K562 (cell line): Measurements from ENCODE around the gene SLC35G2. TPM values are rescaled to one million over a fixed set of nuclear protein-coding genes. Genes with fewer than 3 reads are reported as not detected.

Source experiments
- ADNP ChIP-seq: fragments of 200-800 bp; sonication (Bioruptor generic); IDR thresholded peaks from 2 replicates; pipeline ENCODE4 v1.6.1; 2016; ENCODE audit warnings: missing genetic modification characterization, missing compliant biosample characterization
- FOSL1 ChIP-seq: fragments of 200-800 bp; sonication (Bioruptor generic); conservative IDR thresholded peaks from 2 replicates; pipeline ENCODE4 v1.6.1; 2016; ENCODE audit warnings: missing genetic modification characterization, missing compliant biosample characterization
- RBFOX2 ChIP-seq: fragments of 200-400 bp; formaldehyde crosslinking; IDR thresholded peaks from 2 replicates; pipeline ENCODE4 v1.6.1; 2017; ENCODE audit warnings: low read depth, mild to moderate bottlenecking, low read length, moderate library complexity
- TBP ChIP-seq: optimal IDR thresholded peaks from 2 replicates; pipeline ENCODE3; 2011; ENCODE audit warnings: low read depth, low read length, improper control_type of control experiment
- YY1 ChIP-seq, 3 experiments: IDR thresholded peaks; 2 replicates each; pipeline ENCODE4 v1.6.1; 2011; ENCODE audit warnings: low read length in 2 of 3, mild to moderate bottlenecking in 2 of 3, moderate library complexity in 2 of 3, borderline replicate concordance in 1 of 3, control low read depth in 1 of 3, low read depth in 1 of 3; ENCODE audit not compliant: insufficient read depth in 3 of 3, insufficient replicate concordance in 2 of 3, control insufficient read depth in 1 of 3, insufficient read length in 1 of 3; ENCODE audit errors: extremely low read depth in 1 of 3
- ZBTB8A ChIP-seq: fragments of 450-650 bp; IDR thresholded peaks from 2 replicates; pipeline ENCODE4 v1.6.1; 2018; ENCODE audit warnings: mild to moderate bottlenecking, moderate library complexity; ENCODE audit not compliant: partially characterized antibody
- polyA plus RNA-seq, 8 experiments: library from polyadenylated mRNA; depleted of rRNA in 4 of 8; stranded (reverse) in 5 of 8; unstranded in 3 of 8; fragments of >200 nt; fragmentation: Nextera tagmentation in 2 of 8; fragmentation: Illumina TruSeq in 1 of 8; extraction: Ambion mirVana in 2 of 8; extraction: Trizol in 1 of 8; gene quantifications; 2 replicates each; pipeline versions ENCODE4 v1.2.1 to v1.2.3, GENCODE V29; 2011 to 2014; ENCODE audit warnings: inconsistent platforms in 1 of 8, missing spikeins in 1 of 8
- total RNA-seq, 7 experiments: library from RNA; depleted of rRNA in 6 of 7; stranded (reverse); fragments of >200 nt in 6 of 7; fragmentation: Illumina TruSeq in 2 of 7; extraction: Trizol in 2 of 7; gene quantifications; 2 replicates each; pipeline versions ENCODE4 v1.2.1 to v1.2.3, GENCODE V29; 2011 to 2021; ENCODE audit warnings: low replicate concordance in 1 of 7
- TF ChIP-seq, protein P1 (sequence below): fragments of 450-650 bp; IDR thresholded peaks from 2 replicates; pipeline ENCODE4 v1.6.1; 2016; ENCODE audit warnings: mild to moderate bottlenecking, moderate library complexity
- TF ChIP-seq, protein P2 (sequence below): fragments of 250-450 bp; sonication (Bioruptor Pico); IDR thresholded peaks from 2 replicates; pipeline ENCODE4 v1.8.0; 2022; ENCODE audit warnings: inconsistent platforms

The SLC35G2 gene
- total and polyA plus RNA-seq, 9 of the 15 experiments (the other 6 are each of a cell fraction or from before 2014, with no cell fraction given): 2.6 to 5.9 (median 3.2) TPM

GRCh38 chr3:136819392-136819730 lies 435 bp downstream of the SLC35G2 start (continued):
- TF ChIP-seq, protein P1, sequence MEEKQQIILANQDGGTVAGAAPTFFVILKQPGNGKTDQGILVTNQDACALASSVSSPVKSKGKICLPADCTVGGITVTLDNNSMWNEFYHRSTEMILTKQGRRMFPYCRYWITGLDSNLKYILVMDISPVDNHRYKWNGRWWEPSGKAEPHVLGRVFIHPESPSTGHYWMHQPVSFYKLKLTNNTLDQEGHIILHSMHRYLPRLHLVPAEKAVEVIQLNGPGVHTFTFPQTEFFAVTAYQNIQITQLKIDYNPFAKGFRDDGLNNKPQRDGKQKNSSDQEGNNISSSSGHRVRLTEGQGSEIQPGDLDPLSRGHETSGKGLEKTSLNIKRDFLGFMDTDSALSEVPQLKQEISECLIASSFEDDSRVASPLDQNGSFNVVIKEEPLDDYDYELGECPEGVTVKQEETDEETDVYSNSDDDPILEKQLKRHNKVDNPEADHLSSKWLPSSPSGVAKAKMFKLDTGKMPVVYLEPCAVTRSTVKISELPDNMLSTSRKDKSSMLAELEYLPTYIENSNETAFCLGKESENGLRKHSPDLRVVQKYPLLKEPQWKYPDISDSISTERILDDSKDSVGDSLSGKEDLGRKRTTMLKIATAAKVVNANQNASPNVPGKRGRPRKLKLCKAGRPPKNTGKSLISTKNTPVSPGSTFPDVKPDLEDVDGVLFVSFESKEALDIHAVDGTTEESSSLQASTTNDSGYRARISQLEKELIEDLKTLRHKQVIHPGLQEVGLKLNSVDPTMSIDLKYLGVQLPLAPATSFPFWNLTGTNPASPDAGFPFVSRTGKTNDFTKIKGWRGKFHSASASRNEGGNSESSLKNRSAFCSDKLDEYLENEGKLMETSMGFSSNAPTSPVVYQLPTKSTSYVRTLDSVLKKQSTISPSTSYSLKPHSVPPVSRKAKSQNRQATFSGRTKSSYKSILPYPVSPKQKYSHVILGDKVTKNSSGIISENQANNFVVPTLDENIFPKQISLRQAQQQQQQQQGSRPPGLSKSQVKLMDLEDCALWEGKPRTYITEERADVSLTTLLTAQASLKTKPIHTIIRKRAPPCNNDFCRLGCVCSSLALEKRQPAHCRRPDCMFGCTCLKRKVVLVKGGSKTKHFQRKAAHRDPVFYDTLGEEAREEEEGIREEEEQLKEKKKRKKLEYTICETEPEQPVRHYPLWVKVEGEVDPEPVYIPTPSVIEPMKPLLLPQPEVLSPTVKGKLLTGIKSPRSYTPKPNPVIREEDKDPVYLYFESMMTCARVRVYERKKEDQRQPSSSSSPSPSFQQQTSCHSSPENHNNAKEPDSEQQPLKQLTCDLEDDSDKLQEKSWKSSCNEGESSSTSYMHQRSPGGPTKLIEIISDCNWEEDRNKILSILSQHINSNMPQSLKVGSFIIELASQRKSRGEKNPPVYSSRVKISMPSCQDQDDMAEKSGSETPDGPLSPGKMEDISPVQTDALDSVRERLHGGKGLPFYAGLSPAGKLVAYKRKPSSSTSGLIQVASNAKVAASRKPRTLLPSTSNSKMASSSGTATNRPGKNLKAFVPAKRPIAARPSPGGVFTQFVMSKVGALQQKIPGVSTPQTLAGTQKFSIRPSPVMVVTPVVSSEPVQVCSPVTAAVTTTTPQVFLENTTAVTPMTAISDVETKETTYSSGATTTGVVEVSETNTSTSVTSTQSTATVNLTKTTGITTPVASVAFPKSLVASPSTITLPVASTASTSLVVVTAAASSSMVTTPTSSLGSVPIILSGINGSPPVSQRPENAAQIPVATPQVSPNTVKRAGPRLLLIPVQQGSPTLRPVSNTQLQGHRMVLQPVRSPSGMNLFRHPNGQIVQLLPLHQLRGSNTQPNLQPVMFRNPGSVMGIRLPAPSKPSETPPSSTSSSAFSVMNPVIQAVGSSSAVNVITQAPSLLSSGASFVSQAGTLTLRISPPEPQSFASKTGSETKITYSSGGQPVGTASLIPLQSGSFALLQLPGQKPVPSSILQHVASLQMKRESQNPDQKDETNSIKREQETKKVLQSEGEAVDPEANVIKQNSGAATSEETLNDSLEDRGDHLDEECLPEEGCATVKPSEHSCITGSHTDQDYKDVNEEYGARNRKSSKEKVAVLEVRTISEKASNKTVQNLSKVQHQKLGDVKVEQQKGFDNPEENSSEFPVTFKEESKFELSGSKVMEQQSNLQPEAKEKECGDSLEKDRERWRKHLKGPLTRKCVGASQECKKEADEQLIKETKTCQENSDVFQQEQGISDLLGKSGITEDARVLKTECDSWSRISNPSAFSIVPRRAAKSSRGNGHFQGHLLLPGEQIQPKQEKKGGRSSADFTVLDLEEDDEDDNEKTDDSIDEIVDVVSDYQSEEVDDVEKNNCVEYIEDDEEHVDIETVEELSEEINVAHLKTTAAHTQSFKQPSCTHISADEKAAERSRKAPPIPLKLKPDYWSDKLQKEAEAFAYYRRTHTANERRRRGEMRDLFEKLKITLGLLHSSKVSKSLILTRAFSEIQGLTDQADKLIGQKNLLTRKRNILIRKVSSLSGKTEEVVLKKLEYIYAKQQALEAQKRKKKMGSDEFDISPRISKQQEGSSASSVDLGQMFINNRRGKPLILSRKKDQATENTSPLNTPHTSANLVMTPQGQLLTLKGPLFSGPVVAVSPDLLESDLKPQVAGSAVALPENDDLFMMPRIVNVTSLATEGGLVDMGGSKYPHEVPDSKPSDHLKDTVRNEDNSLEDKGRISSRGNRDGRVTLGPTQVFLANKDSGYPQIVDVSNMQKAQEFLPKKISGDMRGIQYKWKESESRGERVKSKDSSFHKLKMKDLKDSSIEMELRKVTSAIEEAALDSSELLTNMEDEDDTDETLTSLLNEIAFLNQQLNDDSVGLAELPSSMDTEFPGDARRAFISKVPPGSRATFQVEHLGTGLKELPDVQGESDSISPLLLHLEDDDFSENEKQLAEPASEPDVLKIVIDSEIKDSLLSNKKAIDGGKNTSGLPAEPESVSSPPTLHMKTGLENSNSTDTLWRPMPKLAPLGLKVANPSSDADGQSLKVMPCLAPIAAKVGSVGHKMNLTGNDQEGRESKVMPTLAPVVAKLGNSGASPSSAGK: peak; percentile 70; the same call in 1 of the 2 replicates
- TF ChIP-seq ZBTB8A (no peak), YY1 (IDR thresholded peaks at IDR 0.05; ENCODE audit: borderline replicate concordance in 1 of 3, control insufficient read depth in 1 of 3, extremely low read depth in 1 of 3, insufficient read depth in 3 of 3, insufficient read length in 1 of 3, insufficient replicate concordance in 2 of 3, low read depth in 1 of 3, low read length in 2 of 3) (peak in 1 of 3 experiments; percentile 55), FOSL1 (tag) (peak; percentile 72), RBFOX2 (peak; percentile 53), TBP (no peak), ADNP (tag) (no peak)
- TF ChIP-seq, protein P2, sequence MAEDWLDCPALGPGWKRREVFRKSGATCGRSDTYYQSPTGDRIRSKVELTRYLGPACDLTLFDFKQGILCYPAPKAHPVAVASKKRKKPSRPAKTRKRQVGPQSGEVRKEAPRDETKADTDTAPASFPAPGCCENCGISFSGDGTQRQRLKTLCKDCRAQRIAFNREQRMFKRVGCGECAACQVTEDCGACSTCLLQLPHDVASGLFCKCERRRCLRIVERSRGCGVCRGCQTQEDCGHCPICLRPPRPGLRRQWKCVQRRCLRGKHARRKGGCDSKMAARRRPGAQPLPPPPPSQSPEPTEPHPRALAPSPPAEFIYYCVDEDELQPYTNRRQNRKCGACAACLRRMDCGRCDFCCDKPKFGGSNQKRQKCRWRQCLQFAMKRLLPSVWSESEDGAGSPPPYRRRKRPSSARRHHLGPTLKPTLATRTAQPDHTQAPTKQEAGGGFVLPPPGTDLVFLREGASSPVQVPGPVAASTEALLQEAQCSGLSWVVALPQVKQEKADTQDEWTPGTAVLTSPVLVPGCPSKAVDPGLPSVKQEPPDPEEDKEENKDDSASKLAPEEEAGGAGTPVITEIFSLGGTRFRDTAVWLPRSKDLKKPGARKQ (CRISPR knock-in tag): no peak
